HG03175 (cell line): Measurements from ENCODE around the gene SPRR2F.

Source experiments
- ATAC-seq: cut with Tn5 transposase; IDR thresholded peaks from one replicate; pipeline ENCODE4 v1.9.1; 2021; ENCODE audit warnings: mild to moderate bottlenecking, moderate library complexity; ENCODE audit not compliant: unreplicated experiment

The SPRR2F gene

DNA sequence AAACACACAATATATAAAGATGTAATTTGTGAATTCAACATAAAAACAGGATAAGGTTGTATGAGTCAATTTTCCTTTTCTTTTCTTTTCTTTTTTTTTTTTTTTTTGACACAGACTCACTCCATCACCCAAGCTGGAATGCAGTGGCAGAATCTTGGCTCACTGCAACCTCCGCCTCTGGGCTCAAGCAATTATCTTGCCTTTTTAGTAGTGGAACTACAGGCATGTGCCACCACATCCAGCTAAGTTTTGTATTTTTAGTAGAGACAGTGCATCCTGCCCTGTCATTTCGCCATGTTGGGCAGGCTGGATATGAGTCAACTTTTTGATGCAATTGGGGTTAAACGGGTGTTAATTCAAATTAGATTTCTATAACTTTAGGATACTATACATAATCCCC is 31.6 kb downstream of the SPRR2F start:
- ATAC-seq, result no peak

GRCh38 chr1:153072806-153073726 is 40.2 kb downstream of the SPRR2F start:
- ATAC-seq, result no peak

- ATAC-seq, result no peak
Observed at GRCh38 chr1:153071511-153071910, 41.8 kb downstream of the SPRR2F start, which contains the start of gene SPRR2B. TSS of gene SPRR2B (minus strand) at chr1:153071611. CDS start at chr1:153070839, 772 bp downstream.

GRCh38 chr1:153070243-153070642 is 43.1 kb downstream of the SPRR2F start:
- ATAC-seq, result no peak
